ENCODE data around the gene ERC1.

GRCh38 chr12:1346126-1346525, 355.1 kb downstream of the ERC1 start:
- no peak for TF ChIP-seq CTCF (IDR thresholded peaks at IDR 0.05; ENCODE audit: poor library complexity)
- no peak for TF ChIP-seq EZH2 (IDR thresholded peaks at IDR 0.05; ENCODE audit: borderline replicate concordance)
- TF ChIP-seq EZH2phosphoT487 (IDR thresholded peaks at IDR 0.05; ENCODE audit: low read depth, severe bottlenecking, unreplicated experiment), result no peak

All from hepatocyte (in vitro differentiated cells).